ENCODE data around the gene ROBO1.

DNA sequence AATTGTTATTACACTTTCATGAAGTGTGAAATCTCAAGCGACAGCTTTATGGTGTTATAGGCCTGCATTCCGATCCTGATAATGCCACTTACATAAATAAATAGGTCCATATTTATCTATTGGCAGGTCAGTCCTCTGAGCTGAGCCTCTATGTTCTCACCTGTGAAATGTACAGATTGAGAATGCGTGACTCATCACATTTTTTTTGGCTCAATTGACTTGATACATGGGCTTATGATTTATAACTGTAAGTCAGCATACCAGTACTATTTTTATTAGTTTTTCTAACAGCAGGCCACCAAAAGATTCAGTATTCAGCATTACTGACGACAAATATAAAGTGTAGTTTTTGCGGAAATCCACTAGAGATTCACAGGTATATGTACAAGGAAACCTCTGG is 344.4 kb downstream of the ROBO1 start:
- TF ChIP-seq, protein P1, sequence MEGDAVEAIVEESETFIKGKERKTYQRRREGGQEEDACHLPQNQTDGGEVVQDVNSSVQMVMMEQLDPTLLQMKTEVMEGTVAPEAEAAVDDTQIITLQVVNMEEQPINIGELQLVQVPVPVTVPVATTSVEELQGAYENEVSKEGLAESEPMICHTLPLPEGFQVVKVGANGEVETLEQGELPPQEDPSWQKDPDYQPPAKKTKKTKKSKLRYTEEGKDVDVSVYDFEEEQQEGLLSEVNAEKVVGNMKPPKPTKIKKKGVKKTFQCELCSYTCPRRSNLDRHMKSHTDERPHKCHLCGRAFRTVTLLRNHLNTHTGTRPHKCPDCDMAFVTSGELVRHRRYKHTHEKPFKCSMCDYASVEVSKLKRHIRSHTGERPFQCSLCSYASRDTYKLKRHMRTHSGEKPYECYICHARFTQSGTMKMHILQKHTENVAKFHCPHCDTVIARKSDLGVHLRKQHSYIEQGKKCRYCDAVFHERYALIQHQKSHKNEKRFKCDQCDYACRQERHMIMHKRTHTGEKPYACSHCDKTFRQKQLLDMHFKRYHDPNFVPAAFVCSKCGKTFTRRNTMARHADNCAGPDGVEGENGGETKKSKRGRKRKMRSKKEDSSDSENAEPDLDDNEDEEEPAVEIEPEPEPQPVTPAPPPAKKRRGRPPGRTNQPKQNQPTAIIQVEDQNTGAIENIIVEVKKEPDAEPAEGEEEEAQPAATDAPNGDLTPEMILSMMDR (IDR thresholded peaks at IDR 0.05): no peak
- TF ChIP-seq EZH2 (IDR thresholded peaks at IDR 0.05; ENCODE audit: borderline replicate concordance, insufficient read depth, low read depth, low read length, poor library complexity, severe bottlenecking): no peak

All from B cell (primary cell).